GM23248 (cell line): Measurements from ENCODE around the gene RASGRF1. TPM values are rescaled to one million over a fixed set of nuclear protein-coding genes. Genes with fewer than 3 reads are reported as not detected.

ENCODE experiments used
- DNase-seq: peaks from one replicate; pipeline ENCODE4 v3.0.0-alpha.2; 2015
- H2AFZ ChIP-seq: fragments of 200-600 bp; sonication (generic); 2 replicates; pipeline ENCODE4 v1.6.1; 2016; ENCODE audit warnings: antibody characterized with exemption
- H3F3A ChIP-seq: fragments of 200-600 bp; sonication (generic); 2 replicates; pipeline ENCODE4 v1.6.1; 2016; ENCODE audit warnings: mild to moderate bottlenecking, antibody characterized with exemption, mixed run types; ENCODE audit not compliant: insufficient read depth
- H3K27ac ChIP-seq: fragments of 200-600 bp; sonication (generic); 2 replicates; pipeline ENCODE4 v1.5.1; 2016; ENCODE audit warnings: mild to moderate bottlenecking
- H3K27me3 ChIP-seq: fragments of 200-600 bp; sonication (generic); replicated peaks from 2 replicates; pipeline ENCODE4 v1.6.1; 2016; ENCODE audit warnings: mild to moderate bottlenecking; ENCODE audit not compliant: insufficient read depth
- H3K36me3 ChIP-seq: fragments of 200-600 bp; sonication (generic); 2 replicates; pipeline ENCODE4 v1.6.1; 2016; ENCODE audit warnings: low read depth, mild to moderate bottlenecking
- H3K4me1 ChIP-seq: fragments of 200-600 bp; sonication (generic); 2 replicates; pipeline ENCODE4 v1.6.1; 2016; ENCODE audit warnings: mild to moderate bottlenecking; ENCODE audit not compliant: insufficient read depth
- H3K4me2 ChIP-seq: fragments of 200-600 bp; sonication (generic); one replicate; pipeline ENCODE4 v1.6.1; 2016; ENCODE audit warnings: mild to moderate bottlenecking; ENCODE audit not compliant: unreplicated experiment
- H3K4me3 ChIP-seq: fragments of 200-600 bp; sonication (generic); 2 replicates; pipeline ENCODE4 v1.5.1; 2016; ENCODE audit warnings: mild to moderate bottlenecking
- H3K79me2 ChIP-seq: fragments of 200-600 bp; sonication (generic); 2 replicates; pipeline ENCODE4 v1.6.1; 2016; ENCODE audit warnings: mild to moderate bottlenecking; ENCODE audit not compliant: insufficient read depth
- H3K9ac ChIP-seq: fragments of 200-600 bp; sonication (generic); 2 replicates; pipeline ENCODE4 v1.6.1; 2016; ENCODE audit warnings: mild to moderate bottlenecking
- H3K9me2 ChIP-seq: fragments of 200-600 bp; sonication (generic); 2 replicates; pipeline ENCODE4 v1.6.1; 2016; ENCODE audit warnings: mixed run types, mild to moderate bottlenecking, moderate library complexity; ENCODE audit not compliant: insufficient read depth
- H3K9me3 ChIP-seq: fragments of 200-600 bp; sonication (generic); one replicate; pipeline ENCODE4 v1.6.1; 2017; ENCODE audit warnings: low read depth
- H4K20me1 ChIP-seq: fragments of 200-600 bp; sonication (generic); 2 replicates; pipeline ENCODE4 v1.6.0; 2016; ENCODE audit not compliant: insufficient read depth
- EZH2 ChIP-seq: fragments of 200-600 bp; sonication (generic); IDR thresholded peaks from 2 replicates; pipeline ENCODE4 v1.6.1; 2018; ENCODE audit warnings: antibody characterized with exemption, mild to moderate bottlenecking; ENCODE audit not compliant: insufficient read depth, poor library complexity, severe bottlenecking
- EZH2phosphoT487 ChIP-seq: fragments of 200-600 bp; sonication (generic); IDR thresholded peaks from 2 replicates; pipeline ENCODE4 v1.6.1; 2018; ENCODE audit warnings: antibody characterized with exemption, moderate library complexity, mild to moderate bottlenecking, low read depth; ENCODE audit not compliant: insufficient read depth
- WGBS, 2 experiments: methylation state at CpG; one replicate each; pipeline ENCODE4 v1.1.6; 2015 to 2017; ENCODE audit warnings: low lambda C conversion rate in 2 of 2, low coverage in 1 of 2; ENCODE audit errors: missing lambda C conversion rate in 2 of 2; 5-methylcytosine and 5-hydroxymethylcytosine counted together
- in situ Hi-C: fragments of 300-500 bp; cut with MboI; formaldehyde crosslinking; loops from 2 replicates; pipeline ENCODE4 v1.15.0; 2020
- polyA plus RNA-seq: library from polyadenylated mRNA; unstranded; fragments of >200 nt; fragmentation: Nextera tagmentation; extraction: Ambion mirVana; gene quantifications from 2 replicates; pipeline ENCODE4 v1.2.1, GENCODE V29; 2016
- total RNA-seq: library from RNA; depleted of rRNA; stranded (reverse); fragments of >200 nt; shearing (Covaris generic); gene quantifications from 2 replicates; pipeline ENCODE4 v1.2.3, GENCODE V29; 2014

RASGRF1 gene
- total and polyA plus RNA-seq, 2 experiments from 2014 or later: not detected

- Histone ChIP-seq H3K9me2 (no peaks in the 10 kb centered on the region), H3K4me3 (no peak overlapping the region), H3K36me3 (no peaks in the 10 kb centered on the region), H4K20me1 (no peaks in the 10 kb centered on the region), H3K4me1 (peaks cover 14% of the 10 kb centered on the region), H3F3A (peaks cover 17% of the 10 kb centered on the region; the same call in 1 of the 2 replicates), H3K79me2 (no peaks in the 10 kb centered on the region), H3K9ac (no peak overlapping the region), H3K27me3 (no peaks in the 10 kb centered on the region), H2AFZ (no peak overlapping the region), H3K9me3 (no peaks in the 10 kb centered on the region), H3K4me2 (no peak overlapping the region), H3K27ac (no peak overlapping the region)
- in situ Hi-C loops: no loop called here
- no peak for DNase-seq
- WGBS, 2 experiments: 92 to 94% methylated on average over 10 of the region's 10 CpGs
- TF ChIP-seq EZH2: no peak
- no peak for TF ChIP-seq EZH2phosphoT487
Measured at GRCh38 chr15:78991476-78991875, 99.1 kb downstream of the RASGRF1 start.

GRCh38 chr15:78990278-78990677 is 100.3 kb downstream of the RASGRF1 start:
- H3F3A ChIP-seq: peaks cover 17% of the 10 kb centered on the region; the same call in 1 of the 2 replicates
- DNase-seq: no peak
- no peak overlapping the region for H3K4me2 ChIP-seq
- no peak for TF ChIP-seq EZH2phosphoT487
- no peak for TF ChIP-seq EZH2
- peaks cover 14% of the 10 kb centered on the region for H3K4me1 ChIP-seq
- 53 to 67% methylated on average over 1 of the region's 1 CpG for WGBS, 2 experiments
- H3K4me3 ChIP-seq: no peak overlapping the region
- no peaks in the 10 kb centered on the region for H3K79me2 ChIP-seq
- H3K27me3 ChIP-seq: no peaks in the 10 kb centered on the region
- H3K9me2 ChIP-seq: no peaks in the 10 kb centered on the region
- in situ Hi-C loops: no loop called here
- H4K20me1 ChIP-seq: no peaks in the 10 kb centered on the region
- H3K27ac ChIP-seq: no peak overlapping the region
- H3K9me3 ChIP-seq: no peaks in the 10 kb centered on the region
- H3K36me3 ChIP-seq: no peaks in the 10 kb centered on the region
- no peak overlapping the region for H3K9ac ChIP-seq
- H2AFZ ChIP-seq: no peak overlapping the region

GRCh38 chr15:78989701-78990240 is 100.8 kb downstream of the RASGRF1 start:
- Histone ChIP-seq H3K4me1 (peaks cover 14% of the 10 kb centered on the region), H2AFZ (no peak overlapping the region), H3K79me2 (no peaks in the 10 kb centered on the region), H3F3A (peaks cover 17% of the 10 kb centered on the region; the same call in 1 of the 2 replicates), H3K4me2 (no peak overlapping the region), H3K9me2 (no peaks in the 10 kb centered on the region), H3K27me3 (no peaks in the 10 kb centered on the region), H4K20me1 (no peaks in the 10 kb centered on the region), H3K4me3 (no peak overlapping the region), H3K36me3 (no peaks in the 10 kb centered on the region), H3K27ac (no peak overlapping the region), H3K9me3 (no peaks in the 10 kb centered on the region), H3K9ac (no peak overlapping the region)
- WGBS, 2 experiments: 84 to 86% methylated on average over 9 of the region's 9 CpGs
- in situ Hi-C loops: no loop called here
- DNase-seq: no peak
- TF ChIP-seq EZH2: no peak
- TF ChIP-seq EZH2phosphoT487: no peak

- no peaks in the 10 kb centered on the region for H4K20me1 ChIP-seq
- H2AFZ ChIP-seq: peak overlapping the region; percentile 69
- peak overlapping the region; percentile 49 for H3K4me2 ChIP-seq
- DNase-seq: peak; percentile 97
- no peaks in the 10 kb centered on the region for H3K36me3 ChIP-seq
- no peaks in the 10 kb centered on the region for H3K9me3 ChIP-seq
- H3K27me3 ChIP-seq: no peaks in the 10 kb centered on the region
- no peaks in the 10 kb centered on the region for H3K9me2 ChIP-seq
- in situ Hi-C loops: no loop called here
- H3K4me1 ChIP-seq: peaks cover 14% of the 10 kb centered on the region
- no peak overlapping the region for H3K4me3 ChIP-seq
- H3K27ac ChIP-seq: peak overlapping the region; percentile 71
- 2% methylated on average over 7 of the region's 7 CpGs for WGBS, 2 experiments
- H3K9ac ChIP-seq: peak overlapping the region; percentile 54
- H3K79me2 ChIP-seq: no peaks in the 10 kb centered on the region
- H3F3A ChIP-seq: peaks cover 17% of the 10 kb centered on the region; the same call in 1 of the 2 replicates
- no peak for TF ChIP-seq EZH2phosphoT487
- no peak for TF ChIP-seq EZH2
Measured at GRCh38 chr15:78988361-78988911, 102.1 kb downstream of the RASGRF1 start.
